Hippocampal formation (tissue), 2 donors: ENCODE results near the gene OR7D2.
"Not testable (repeated sequence)": the region's sequence is repeated elsewhere in the genome, so short reads cannot be mapped to it uniquely, and the experiment has no call there.

Experiments used
- DNase-seq, 2 donors: peaks; one replicate each; lab custom pipeline; 2025; lab: John Stamatoyannopoulos, UW

The OR7D2 gene

DNA sequence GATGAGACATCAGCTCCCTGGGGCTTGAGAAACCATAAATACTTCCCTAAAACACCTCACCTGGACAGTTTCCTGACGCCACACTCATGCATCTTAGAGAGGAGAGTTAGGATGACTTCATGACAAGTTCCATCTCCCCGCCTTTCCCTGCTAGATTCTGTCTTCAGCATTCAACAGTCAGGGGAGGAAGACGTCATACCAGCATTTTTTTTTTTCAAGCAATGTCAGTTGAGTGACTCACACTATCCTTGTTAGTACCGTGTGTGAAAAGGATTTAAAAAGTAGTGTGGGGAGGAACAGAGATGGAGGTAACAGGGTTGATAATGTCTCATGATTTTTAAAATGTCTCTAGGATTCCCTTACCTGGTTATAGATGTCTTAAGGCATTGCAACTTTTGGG, at the start of gene OR7D2:
OR7D2 (plus strand) TSS at position 79 of the 400 bp plus-strand sequence. CDS start 6,803 bp downstream, outside the sequence.
- DNase-seq: no peak

DNA sequence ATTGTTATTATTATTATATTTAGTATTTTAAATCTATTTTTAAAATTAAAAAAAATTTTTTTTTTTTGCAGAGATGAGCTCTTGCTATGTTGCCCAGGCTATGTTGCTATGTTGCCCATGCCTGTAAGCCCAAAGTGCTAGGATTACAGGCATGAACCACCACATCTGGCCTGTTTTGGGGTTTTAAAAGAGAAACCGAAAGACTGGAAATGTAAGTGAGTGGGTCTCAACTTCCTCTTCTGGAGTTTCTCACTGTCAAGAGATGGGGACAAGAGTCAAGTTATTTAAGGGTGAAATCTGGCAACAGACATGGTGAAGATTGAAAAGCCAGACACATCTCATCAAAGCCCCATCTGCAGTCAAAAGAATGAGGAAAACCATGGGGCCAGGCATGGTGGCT, 47.8 kb upstream of the OR7D2 start:
- no peak for DNase-seq

DNA sequence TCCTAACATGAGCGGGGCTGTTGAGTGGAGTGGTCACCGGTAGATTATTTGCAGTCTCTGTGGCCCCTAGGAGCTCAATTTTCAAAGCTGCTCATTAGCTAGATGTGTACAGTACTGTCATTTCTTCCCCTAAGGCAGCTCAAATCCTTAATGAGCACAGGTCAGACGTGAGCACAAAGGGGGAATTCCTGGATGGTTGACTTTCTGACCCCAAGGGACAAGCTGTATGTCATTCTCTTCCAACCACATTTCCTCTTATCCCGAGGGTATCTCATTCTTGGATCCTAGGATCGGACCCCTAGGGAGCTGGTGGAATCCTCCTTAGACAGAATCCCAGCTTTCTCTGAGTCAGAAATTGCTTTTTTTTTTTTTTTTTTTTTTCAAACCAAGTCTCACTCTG, 46.4 kb upstream of the OR7D2 start:
- DNase-seq: no peak

DNA sequence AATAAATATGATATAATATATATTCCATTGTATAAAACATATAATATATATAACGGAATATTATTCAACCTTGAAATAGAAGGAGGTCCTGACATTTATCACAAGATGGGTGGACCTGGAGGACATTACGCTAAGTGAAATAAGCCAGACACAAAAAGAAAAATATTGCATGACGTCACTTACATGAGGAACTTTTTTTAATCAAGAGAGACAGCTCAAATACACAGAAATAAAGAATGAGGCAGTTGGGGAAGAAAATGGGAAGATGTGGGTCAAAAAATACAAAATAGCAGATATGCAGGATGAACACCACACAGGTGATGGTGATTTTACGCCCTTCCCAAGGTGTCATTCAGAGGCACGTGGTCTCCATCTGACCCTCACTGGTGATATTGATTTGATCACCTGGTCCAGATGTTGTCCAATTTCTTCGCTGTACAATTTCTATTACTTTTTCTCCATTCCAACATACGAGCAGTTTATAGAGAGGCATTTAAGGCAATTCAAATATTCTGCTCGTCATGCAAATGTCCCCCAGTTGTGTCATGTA, 39.1 kb upstream of the OR7D2 start:
- DNase-seq: no peak

DNA sequence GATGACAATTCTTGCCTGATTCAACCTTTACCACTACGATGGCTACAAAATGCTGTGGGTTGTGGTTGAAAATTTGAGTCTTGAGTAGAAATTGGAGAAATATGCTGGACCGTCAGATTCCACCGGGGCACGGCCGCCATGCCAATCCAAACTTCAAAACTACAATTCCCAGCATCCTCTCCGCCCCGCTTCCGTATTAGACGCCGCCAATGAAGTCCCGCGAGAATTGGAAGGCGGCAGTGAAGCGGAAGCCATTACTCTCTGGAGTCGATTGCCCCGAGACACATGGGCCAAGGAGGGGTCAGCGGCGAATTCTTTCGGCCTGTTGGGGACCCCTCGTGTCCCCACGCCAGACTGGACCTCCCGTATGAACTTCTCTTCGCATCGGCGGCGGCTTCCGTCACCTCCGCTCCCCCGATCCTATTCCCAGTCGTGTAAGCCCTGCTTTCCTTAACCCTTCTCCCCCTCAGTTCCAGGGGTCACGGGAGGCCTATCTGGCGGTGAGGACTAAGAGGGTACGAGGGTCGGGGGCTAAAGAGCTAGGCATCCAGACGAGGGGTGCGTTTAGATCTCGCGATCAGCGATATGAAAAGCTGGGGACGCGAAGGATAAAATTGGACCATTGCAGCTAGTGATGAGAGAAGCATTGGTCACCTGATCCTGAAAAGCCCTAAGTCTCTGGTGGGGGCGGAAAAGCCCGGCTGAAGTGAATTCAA, 38.5 kb upstream of the OR7D2 start, which contains the start of gene ZNF317:
ZNF317 (plus strand) TSS at position 239 of the 716 bp plus-strand sequence. CDS start 15,620 bp downstream, outside the sequence.
- DNase-seq: peak; percentile 84 to 93

DNA sequence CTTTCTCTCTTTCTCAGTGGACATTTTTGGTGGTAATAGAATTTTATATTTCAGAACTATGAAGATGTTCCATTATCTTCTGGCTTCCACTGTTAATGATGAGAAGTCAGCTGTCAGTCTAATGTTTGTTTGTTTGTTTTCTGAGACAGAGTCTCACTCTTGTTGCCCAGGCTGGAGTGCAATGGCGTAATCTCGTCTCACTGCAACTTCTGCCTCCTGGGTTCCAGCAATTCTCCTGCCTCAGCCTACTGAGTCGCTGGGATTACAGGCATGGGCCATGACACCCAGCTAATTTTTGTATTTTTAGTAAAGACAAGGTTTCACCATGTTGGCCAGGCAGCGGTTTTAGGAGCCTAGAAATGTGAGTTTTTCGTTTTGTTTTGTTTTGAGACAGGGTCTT, 33.9 kb upstream of the OR7D2 start:
- DNase-seq: no peak

DNA sequence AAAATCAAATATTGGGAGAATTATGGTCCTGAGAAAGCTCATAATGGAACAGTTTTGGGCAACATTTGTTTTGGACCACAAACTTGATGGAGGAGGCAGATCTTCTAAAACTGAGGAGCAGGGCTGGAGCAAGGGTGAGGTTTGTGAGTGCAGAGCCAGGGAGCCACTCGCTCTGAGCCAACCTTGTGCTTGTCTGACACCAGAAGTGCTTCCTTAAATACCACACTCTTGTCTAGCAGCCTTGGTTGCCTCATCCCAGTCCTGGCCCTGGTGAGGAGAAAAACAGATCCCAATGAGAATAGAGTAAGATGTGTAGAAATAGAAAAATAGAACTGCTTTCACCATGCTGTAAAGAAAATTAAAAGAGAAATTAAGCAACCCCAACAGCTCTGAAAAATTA, 31.9 kb upstream of the OR7D2 start:
- DNase-seq: no peak

DNA sequence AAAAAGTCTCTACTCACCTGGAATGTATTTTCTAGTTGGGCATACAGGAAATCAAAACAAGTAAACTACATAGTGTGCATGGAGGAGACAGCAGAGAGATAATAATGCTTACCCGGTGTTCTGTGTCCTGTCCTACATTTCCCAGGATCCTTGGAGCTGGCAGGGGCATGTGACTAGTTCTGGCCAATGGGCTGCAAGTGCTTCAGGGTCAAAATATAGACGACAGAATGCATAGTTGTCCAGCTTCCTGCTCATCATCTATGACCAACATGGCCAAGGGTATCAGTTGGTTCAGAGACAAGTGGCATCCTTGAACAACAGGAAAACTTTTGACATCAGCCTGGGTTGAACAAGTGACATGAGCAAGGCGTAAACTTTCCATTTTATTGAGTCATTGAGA, 30.1 kb upstream of the OR7D2 start:
- no peak for DNase-seq

DNA sequence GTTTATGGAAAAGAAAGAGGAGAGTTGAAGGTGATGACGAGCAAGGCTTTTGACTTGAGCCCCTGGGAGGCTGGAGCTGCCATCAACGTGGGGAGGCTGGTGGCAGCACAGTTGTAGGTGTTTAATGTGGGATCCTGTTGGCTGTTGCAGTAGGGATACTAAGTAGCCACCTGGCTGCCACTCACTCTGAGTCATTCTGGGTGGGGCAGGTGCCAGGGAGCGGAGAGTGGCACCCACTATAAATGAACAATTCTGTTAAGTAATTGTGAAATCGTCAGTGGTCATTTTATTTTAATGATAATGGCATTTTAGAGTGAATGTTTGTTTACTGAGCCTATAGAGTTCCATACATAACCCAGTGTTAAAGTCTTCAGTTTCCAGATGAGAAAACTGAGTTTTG, 28.8 kb upstream of the OR7D2 start:
- DNase-seq: no peak

DNA sequence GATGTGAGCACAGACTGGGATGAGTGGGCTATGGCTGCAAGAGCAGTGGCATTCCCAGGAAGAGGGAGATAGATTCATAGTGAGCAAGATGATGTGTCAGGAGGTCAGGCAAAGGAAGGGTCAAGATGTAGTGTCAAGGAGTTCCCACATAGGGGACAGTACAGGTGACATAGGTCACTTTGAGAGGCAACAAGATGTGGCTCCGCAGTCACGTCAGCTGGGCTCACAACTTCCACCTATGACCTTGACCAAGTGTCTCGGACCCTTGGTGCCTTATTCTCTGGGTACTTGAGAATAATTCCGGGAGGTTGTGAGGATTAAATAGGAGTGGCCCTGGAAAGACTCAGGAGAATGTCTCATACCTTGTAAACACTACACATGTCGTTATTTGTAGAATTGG, 28.1 kb upstream of the OR7D2 start:
- no peak for DNase-seq

DNA sequence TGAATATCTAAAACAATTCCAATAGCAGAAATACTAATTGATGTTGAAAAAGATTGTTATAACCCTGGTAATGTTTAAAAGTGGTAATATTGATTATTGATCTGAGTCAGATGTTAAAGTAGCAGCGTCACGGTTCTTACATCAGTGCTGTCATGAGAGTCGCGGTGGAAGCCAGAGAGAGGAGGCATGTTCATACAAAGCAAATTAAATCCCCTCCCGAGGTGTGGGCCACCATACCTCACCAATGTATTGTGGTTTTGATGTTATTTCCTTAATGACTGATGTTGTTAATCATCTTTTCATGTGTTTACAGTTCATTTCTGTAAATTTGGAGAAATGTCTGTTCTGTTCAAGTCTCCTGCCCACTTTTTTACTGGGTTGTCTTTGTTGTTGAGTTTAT, 27.4 kb upstream of the OR7D2 start:
- DNase-seq: no peak

DNA sequence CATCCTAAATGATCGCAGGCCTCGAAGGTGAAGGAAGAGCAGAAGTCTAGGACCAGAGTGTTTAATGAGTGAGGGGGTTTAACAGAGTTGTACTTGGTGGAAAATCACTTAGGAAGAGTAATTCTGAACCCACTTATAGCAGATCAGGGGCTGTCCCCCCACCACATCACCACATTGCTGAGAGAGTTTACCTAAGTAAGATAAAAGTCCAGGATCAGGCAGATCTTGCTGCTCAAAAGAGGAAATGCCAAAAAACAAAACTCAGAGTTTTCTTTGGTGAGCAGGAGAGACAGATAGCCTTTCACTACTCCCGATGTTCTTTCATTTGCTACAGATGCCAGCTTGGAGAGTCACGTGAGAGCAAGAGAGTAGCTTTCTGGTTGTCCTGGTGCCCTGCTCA, 23.2 kb upstream of the OR7D2 start:
- DNase-seq: no peak

DNA sequence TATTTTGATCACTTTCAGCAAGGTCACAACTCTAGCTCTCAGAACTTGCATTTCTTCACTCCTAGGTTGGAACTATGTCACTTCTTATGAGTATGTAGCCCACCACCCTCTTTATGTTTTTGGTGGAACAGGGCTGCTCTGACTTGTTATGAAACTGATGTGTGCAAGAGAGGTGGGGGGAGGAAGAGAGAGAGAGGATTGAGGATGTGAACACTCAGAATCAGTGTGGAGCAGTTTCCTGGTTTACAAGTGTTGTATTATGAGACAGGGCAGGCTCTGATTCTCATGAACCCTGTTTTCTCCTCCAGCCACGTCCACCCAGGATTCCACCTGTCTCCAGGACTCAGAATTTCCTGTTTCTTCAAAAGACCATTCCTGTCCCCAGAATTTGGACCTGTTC, 22.5 kb upstream of the OR7D2 start:
- no peak for DNase-seq

DNA sequence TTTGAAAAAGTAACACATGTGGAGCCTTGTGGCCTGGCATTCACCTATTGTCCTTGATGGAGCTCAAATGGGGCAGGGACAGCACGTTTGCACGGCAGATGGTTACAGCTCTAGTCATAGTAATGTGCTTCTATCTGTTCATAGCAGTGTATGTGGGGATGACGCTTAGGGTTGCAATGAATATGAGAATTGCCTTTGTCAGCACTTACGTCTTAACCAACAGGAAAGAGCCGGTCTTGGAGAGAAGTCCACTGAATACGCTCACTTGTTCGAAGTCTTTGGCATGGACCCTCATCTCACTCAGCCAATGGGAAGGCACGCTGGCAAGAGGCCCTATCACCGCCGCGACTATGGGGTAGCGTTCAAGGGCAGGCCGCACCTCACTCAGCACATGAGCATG, 18.9 kb upstream of the OR7D2 start:
- DNase-seq: no peak

DNA sequence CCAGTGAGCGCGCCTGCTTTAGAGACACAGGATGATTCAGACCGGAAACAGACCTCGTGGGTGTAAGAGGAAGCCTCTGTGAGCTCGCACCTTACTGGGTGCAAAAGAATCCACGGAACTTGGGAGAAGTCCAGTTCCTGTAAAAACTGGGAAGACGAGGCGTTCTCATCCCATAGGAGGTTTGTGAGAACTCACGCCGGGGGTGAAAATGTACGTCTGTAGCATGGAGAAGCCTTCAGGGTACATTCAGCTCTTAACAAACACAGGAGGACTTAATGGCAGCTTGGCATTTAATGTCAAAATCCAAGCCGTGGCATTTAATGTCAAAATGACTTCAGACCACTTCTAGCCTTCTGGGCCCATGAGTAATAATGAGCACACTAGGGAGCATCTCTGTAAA, 17.4 kb upstream of the OR7D2 start:
- no peak for DNase-seq

DNA sequence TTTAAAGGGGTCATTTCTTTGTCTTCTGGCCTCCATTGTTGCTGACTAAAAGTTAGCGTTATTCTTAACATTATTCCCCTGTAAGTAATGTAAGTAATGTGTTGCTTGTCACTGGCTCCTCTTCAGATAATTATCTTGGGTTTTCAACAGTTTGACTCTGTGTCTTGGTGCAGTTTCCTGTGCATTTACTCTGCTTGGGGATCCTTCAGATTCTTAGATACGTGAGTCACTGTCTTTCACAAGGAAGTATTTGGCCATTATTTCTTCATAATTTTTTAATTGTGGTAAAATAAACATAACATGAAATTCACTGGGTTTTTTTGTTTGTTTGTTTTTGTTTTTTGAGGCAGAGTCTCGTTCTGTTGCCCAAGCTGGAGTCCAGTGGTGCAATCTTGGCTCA, 13.5 kb upstream of the OR7D2 start:
- no peak for DNase-seq

DNA sequence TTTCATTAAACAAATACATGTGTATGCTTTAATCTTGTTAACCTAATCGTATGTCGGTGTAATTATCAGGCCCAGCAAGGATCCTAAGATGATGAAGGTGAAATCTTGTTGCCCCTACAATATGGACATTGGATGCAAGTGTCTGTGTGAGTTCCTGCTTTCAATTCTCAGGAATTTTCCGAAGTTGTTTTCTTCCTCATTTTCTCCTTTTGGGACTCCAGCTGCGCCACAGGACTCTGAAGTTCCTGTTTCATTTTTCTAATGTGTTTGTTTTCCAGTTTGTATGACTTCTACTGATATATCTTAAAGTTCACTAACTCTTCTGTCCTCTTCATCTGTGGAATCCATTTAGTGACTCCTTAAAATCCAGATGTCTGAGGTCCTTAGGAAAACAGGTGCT, 11.9 kb upstream of the OR7D2 start:
- DNase-seq: no peak

DNA sequence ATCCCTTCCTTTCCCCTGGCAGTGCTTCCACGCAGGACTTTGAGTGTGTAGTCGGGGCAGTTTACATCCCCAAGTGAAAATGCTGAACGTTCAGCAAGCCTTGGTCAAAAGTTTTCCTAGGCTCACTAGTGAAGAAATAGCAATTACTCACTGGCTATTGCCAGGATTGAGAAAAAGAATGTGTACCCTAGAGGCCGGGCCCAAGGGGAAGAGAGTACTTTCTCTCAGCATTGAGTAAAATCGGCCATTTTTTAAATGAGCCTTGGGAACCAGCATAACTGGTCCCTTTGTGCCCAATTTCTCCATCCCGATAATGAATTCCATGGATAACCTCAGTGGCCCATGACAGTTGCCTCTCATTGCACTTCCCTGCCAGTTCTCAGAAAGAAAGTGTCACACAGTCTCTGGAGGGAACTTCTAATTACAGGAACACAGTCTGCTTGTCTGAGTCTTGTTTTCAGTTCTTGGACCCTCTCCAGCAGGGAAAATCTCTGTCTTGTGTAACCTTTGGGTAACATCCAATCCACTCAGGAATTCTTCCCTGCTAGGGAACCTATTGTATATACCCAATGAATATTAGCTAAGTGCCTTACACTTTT, 7.3 kb upstream of the OR7D2 start:
- no peak for DNase-seq

DNA sequence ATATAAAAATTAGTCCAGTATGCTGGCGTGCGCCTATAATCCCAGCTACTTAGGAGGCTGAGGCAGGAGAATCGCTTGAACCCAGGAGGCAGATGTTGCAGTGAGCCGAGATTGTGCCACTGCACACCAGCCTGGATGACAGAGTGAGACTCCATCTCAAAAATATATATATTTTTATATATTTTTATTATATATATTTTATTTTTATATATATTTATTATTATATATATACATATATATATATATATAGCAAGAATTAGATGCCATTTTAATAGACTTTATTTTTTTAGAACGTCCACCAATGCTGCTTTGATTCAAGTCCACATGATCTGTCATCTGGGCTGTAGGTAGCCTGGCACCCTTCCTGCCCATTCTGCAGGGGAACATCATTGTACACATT, 3.5 kb upstream of the OR7D2 start:
- DNase-seq: no peak

DNA sequence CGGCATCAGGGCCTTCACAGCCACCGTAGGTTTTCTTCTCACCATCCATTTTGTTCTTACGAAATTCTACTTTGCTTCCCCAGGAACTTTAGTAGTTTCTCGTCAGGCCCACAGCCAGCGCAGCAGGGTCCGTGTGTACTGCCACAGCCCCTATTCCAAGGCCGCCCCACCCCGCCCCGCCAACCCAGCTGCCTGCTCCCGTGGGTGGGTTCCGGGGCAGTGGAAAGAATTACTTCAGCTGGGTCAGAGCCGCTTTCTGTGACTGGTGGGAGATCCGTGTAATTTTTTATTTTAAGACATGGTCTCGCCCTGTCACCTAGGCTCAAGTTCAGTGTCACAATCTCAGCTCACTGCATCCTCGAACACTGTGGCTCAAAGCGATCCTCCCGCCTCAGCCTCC, 4.2 kb downstream of the OR7D2 start:
- no peak for DNase-seq

DNA sequence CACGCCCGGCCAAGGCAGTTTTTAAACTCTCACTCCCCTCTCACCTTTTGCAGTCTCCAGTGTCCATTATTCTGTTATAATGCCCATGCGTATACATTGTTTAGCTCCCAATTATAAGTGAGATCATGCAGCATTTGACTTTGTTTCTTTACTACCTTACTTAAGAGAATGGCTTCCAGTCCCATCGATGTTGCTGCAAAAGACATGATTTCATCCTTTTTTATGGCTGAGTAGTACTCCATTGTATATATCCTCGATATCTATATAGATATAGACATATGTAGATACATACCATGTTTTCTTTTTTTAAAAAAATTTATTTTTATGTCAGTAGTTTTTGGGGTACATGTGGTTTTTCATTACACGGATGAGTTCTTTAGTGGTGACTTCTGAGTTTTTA, 8.4 kb downstream of the OR7D2 start:
- no peak for DNase-seq

DNA sequence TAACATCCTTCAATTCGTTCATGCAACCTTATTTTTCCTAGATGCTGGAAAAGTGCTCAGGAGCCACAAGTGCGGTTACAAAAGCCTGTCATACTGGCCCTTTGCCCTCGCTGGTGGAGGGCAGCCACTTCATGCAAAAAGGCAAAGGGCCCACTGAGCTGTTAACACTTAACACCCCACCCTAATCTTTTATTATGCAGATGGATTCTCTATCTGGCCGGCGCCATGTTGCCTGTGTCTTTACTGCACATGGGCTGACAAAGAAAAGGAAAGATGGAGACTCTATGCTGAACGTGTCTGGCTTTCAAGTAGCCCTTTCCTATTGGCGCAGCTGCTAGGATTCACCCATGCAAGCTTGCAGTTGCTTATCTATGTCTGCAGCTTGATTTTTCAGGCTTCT, 10.8 kb downstream of the OR7D2 start:
- DNase-seq: no peak

DNA sequence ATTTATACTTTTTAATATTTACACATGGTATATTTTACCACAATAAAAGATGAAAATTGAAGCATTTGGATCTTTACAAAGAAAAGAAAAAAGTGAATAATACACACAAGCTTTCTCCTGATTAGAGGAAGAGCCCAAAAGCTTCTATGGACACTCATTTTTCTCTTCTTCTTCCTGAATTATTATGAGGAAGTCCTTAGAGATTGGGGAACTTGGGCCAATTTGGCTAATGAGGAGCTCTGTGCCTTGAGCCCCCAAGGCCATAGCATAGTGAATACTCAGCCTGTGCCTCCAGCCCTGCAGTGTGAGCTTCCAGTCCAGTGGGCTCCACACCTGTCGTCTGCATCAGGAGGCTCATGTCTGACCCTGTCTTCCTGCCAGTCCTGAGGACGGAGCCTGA, 19.3 kb downstream of the OR7D2 start:
- DNase-seq: not testable (repeated sequence)
